HG03159 (cell line): Measurements from ENCODE around the gene PCYT1A.
"Not testable (repeated sequence)": the region's sequence is repeated elsewhere in the genome, so short reads cannot be mapped to it uniquely, and the experiment has no call there.

Experiments
- ATAC-seq: cut with Tn5 transposase; IDR thresholded peaks from one replicate; pipeline ENCODE4 v1.9.1; 2021; ENCODE audit warnings: mild to moderate bottlenecking, moderate library complexity; ENCODE audit not compliant: unreplicated experiment

The PCYT1A gene

GRCh38 chr3:196288141-196288460 is 575 bp upstream of the PCYT1A start:
- no peak for ATAC-seq

- peak; percentile 13 for ATAC-seq
Measured at GRCh38 chr3:196287090-196287439, 461 bp downstream of the PCYT1A start.

- no peak for ATAC-seq
Measured at GRCh38 chr3:196284396-196284795, 3.1 kb downstream of the PCYT1A start.

GRCh38 chr3:196281962-196282361 is 5.6 kb downstream of the PCYT1A start:
- ATAC-seq, result no peak

GRCh38 chr3:196280689-196281440 is 6.7 kb downstream of the PCYT1A start:
- peak; percentile 56 for ATAC-seq

GRCh38 chr3:196275126-196275525 is 12.4 kb downstream of the PCYT1A start:
- ATAC-seq, result no peak

- ATAC-seq, result peak; percentile 70
Measured at GRCh38 chr3:196274585-196274984, 12.9 kb downstream of the PCYT1A start.

GRCh38 chr3:196273655-196274054 is 13.9 kb downstream of the PCYT1A start:
- ATAC-seq, result no peak

- ATAC-seq, result no peak
Measured at GRCh38 chr3:196272826-196273225, 14.7 kb downstream of the PCYT1A start.

GRCh38 chr3:196270499-196270898 is 17.0 kb downstream of the PCYT1A start:
- ATAC-seq, result no peak

- ATAC-seq, result no peak
Measured at GRCh38 chr3:196268284-196269163, 19.0 kb downstream of the PCYT1A start.

- ATAC-seq, result no peak
Measured at GRCh38 chr3:196263819-196264218, 23.7 kb downstream of the PCYT1A start.

GRCh38 chr3:196260784-196261183 is 26.7 kb downstream of the PCYT1A start:
- ATAC-seq, result no peak

GRCh38 chr3:196255776-196256175 is 31.8 kb downstream of the PCYT1A start:
- ATAC-seq, result no peak

- no peak for ATAC-seq
Measured at GRCh38 chr3:196254376-196255283, 32.9 kb downstream of the PCYT1A start.

GRCh38 chr3:196251918-196252317 is 35.6 kb downstream of the PCYT1A start:
- no peak for ATAC-seq

- no peak for ATAC-seq
Measured at GRCh38 chr3:196246612-196247308, 40.8 kb downstream of the PCYT1A start.

GRCh38 chr3:196244166-196244565 is 43.4 kb downstream of the PCYT1A start:
- not testable (repeated sequence) for ATAC-seq

GRCh38 chr3:196241704-196242103 is 45.8 kb downstream of the PCYT1A start:
- ATAC-seq, result no peak

- ATAC-seq, result no peak
Measured at GRCh38 chr3:196240424-196240823, 47.1 kb downstream of the PCYT1A start.
